ENCODE data around the gene PRKACB.

Gene PRKACB

DNA sequence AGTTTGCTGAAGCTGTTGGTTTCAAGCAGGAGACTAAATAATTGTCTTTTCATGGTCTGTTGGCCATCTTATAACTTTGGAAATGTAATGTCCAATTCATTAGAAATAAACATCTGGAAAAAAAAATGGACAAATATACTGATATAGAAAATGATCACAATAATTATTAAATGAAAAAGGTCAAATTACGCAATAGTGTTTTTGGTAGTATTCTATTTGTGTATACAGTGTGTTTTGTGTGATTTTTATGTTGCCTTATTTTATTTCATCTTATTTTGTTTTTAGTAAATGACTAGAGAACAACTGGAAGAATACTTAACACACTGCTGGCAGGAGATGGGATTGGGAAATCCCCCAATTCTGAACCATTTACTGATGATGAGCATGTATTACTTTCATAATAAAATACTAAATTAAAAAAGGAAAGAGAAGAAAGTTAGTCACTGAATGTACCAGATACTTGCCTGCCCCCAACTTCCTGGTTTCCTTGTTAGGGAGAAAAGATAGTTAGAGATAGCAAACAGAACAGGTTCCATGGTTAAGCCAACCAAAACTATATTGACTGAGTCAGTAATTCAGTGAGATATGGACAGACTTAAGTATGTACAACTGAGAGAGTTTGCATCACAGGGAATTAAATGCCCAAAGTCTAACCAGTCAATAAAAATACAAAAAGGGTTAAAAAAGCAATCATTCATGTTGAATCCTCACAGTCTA lies 133.4 kb downstream of the PRKACB start:
- no peaks in the 10 kb centered on the region for H3K79me2 ChIP-seq (ENCODE audit: control insufficient read depth, insufficient read depth, low read length)
- no peak overlapping the region for H3K23ac ChIP-seq (ENCODE audit: low read length)
- no CpG with 5 or more reads among the region's 1 CpG for whole genome bisulfite sequencing (ENCODE audit: extremely low coverage, insufficient coverage, low lambda C conversion rate)

DNA sequence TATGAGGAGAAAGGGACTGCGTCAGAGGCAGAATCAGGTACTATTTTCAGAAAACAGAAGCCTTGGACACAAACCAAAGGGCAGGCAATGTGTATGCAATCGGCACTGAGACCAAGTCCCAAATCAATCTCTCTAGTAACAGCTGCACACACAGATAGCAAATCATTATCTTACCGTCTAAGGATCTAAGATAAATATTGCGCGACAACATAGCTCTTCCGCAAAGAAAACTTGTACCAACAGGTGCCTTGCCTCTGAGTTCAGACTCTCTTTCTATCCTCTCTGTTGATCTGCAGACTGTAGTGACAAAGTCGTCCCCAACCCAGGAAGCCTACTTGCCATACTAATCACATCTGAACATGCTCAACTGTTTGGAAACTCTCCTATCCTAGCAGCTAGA lies 134.8 kb downstream of the PRKACB start:
- Histone ChIP-seq H2BK5ac (ENCODE audit: low read length) (no peak overlapping the region), H3K4me3 (ENCODE audit: low read length) (no peak overlapping the region), H3K9ac (ENCODE audit: low read length) (no peak overlapping the region), H3K79me2 (ENCODE audit: control insufficient read depth, insufficient read depth, low read length) (no peaks in the 10 kb centered on the region), H4K5ac (ENCODE audit: low read length) (no peak overlapping the region), H3K4me2 (ENCODE audit: low read length) (no peak overlapping the region), H3K27ac (ENCODE audit: low read depth, low read length) (no peak overlapping the region), H3K23ac (ENCODE audit: low read length) (no peak overlapping the region), H3K27me3 (ENCODE audit: insufficient read depth, low read length, poor library complexity) (no peaks in the 10 kb centered on the region), H2BK120ac (ENCODE audit: low read depth, low read length) (no peak overlapping the region), H3K79me1 (ENCODE audit: low read length) (no peaks in the 10 kb centered on the region), H3K18ac (ENCODE audit: low read length) (no peak overlapping the region), H2AK5ac (ENCODE audit: low read length) (no peak overlapping the region), H3K4ac (ENCODE audit: low read depth, low read length) (no peak overlapping the region), H3K36me3 (ENCODE audit: control insufficient read depth, insufficient read depth, low read length) (no peaks in the 10 kb centered on the region), H3K4me1 (ENCODE audit: control insufficient read depth, low read depth, low read length) (no peaks in the 10 kb centered on the region), H2BK15ac (replicated peaks; ENCODE audit: low read depth) (no peak overlapping the region), H4K8ac (ENCODE audit: low read depth, low read length) (no peak overlapping the region), H3K56ac (ENCODE audit: low read length) (no peak overlapping the region)
- no CpG with 5 or more reads among the region's 7 CpGs for WGBS (ENCODE audit: extremely low coverage, insufficient coverage, low lambda C conversion rate)
- DNase-seq, result no peak

More for the DNA sequence above, 133.4 kb downstream of the PRKACB start:
- Histone ChIP-seq H4K5ac (ENCODE audit: low read length) (no peak overlapping the region), H3K4me3 (ENCODE audit: low read length) (no peak overlapping the region), H3K4me2 (ENCODE audit: low read length) (no peak overlapping the region), H4K8ac (ENCODE audit: low read depth, low read length) (no peak overlapping the region), H3K79me1 (ENCODE audit: low read length) (no peaks in the 10 kb centered on the region), H3K4ac (ENCODE audit: low read depth, low read length) (no peak overlapping the region), H3K27ac (ENCODE audit: low read depth, low read length) (no peak overlapping the region), H2AK5ac (ENCODE audit: low read length) (no peak overlapping the region), H3K56ac (ENCODE audit: low read length) (no peak overlapping the region), H2BK120ac (ENCODE audit: low read depth, low read length) (no peak overlapping the region), H3K36me3 (ENCODE audit: control insufficient read depth, insufficient read depth, low read length) (no peaks in the 10 kb centered on the region), H2BK5ac (ENCODE audit: low read length) (no peak overlapping the region), H3K27me3 (ENCODE audit: insufficient read depth, low read length, poor library complexity) (no peaks in the 10 kb centered on the region), H3K4me1 (ENCODE audit: control insufficient read depth, low read depth, low read length) (no peaks in the 10 kb centered on the region), H2BK15ac (replicated peaks; ENCODE audit: low read depth) (no peak overlapping the region), H3K18ac (ENCODE audit: low read length) (no peak overlapping the region), H3K9ac (ENCODE audit: low read length) (no peak overlapping the region)
- DNase-seq, result no peak

DNA sequence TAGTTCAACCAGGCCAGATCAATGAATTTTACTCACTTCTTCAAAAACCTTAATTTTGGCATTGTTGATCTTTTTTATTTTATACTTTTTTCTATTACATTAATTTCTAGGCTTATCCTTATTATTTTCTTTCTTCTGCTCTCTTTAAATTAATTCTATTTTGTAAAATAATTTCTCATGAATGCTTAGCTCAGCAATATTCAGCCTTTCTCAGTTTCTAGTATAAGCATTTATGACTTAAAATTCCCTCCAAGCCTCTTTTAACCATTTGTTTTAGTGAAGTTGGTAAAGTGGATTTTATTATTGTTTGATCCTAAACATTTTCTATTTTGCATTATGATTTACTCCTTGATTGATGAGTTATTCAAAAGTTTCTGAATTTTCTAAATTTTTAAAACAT lies 136.8 kb downstream of the PRKACB start:
- H3K4ac ChIP-seq (ENCODE audit: low read depth, low read length), result no peak overlapping the region
- no peak overlapping the region for H4K5ac ChIP-seq (ENCODE audit: low read length)
- H3K4me3 ChIP-seq (ENCODE audit: low read length), result no peak overlapping the region
- no peak for DNase-seq
- no peak overlapping the region for H3K9ac ChIP-seq (ENCODE audit: low read length)
- H2BK15ac ChIP-seq (replicated peaks; ENCODE audit: low read depth), result no peak overlapping the region
- H3K4me1 ChIP-seq (ENCODE audit: control insufficient read depth, low read depth, low read length), result no peaks in the 10 kb centered on the region
- H3K23ac ChIP-seq (ENCODE audit: low read length), result no peak overlapping the region
- H3K27ac ChIP-seq (ENCODE audit: low read depth, low read length), result no peak overlapping the region
- H2BK120ac ChIP-seq (ENCODE audit: low read depth, low read length), result no peak overlapping the region
- no peaks in the 10 kb centered on the region for H3K27me3 ChIP-seq (ENCODE audit: insufficient read depth, low read length, poor library complexity)
- no peaks in the 10 kb centered on the region for H3K79me2 ChIP-seq (ENCODE audit: control insufficient read depth, insufficient read depth, low read length)
- no peak overlapping the region for H3K56ac ChIP-seq (ENCODE audit: low read length)
- no peaks in the 10 kb centered on the region for H3K36me3 ChIP-seq (ENCODE audit: control insufficient read depth, insufficient read depth, low read length)
- no peak overlapping the region for H3K18ac ChIP-seq (ENCODE audit: low read length)
- no peak overlapping the region for H2AK5ac ChIP-seq (ENCODE audit: low read length)
- no peak overlapping the region for H4K8ac ChIP-seq (ENCODE audit: low read depth, low read length)
- H3K79me1 ChIP-seq (ENCODE audit: low read length), result no peaks in the 10 kb centered on the region
- H2BK5ac ChIP-seq (ENCODE audit: low read length), result no peak overlapping the region
- H3K4me2 ChIP-seq (ENCODE audit: low read length), result no peak overlapping the region

DNA sequence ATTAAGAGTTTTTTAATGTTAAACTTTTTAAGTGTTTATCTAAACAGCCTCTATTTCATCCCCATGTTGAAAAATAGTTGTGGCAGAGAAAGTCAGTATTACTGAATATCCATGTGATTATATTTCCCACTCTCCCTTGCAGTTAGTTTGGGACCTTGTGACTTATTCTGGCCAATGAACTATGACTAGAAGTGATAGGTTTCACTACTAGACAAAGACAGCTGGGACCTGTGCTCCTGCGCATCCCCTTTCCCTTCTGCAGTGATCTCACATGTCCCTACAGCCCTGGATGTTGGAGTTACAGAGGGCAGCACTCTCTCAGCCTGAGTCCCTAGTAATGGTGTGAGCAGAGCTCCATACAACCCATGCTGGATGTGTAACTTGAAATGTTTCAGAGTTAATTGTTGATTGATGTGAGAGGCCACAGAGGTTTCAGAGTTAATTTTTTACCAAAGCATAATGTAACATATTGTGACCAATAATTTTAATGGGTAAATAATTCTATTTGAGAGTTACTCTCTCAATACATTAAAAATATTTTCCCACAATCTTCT lies 138.8 kb downstream of the PRKACB start:
- H2BK5ac ChIP-seq (ENCODE audit: low read length), result no peak overlapping the region
- H3K4me2 ChIP-seq (ENCODE audit: low read length), result no peak overlapping the region
- H3K79me1 ChIP-seq (ENCODE audit: low read length), result no peaks in the 10 kb centered on the region
- H3K18ac ChIP-seq (ENCODE audit: low read length), result no peak overlapping the region
- H4K8ac ChIP-seq (ENCODE audit: low read depth, low read length), result no peak overlapping the region
- DNase-seq, result no peak
- H3K4me3 ChIP-seq (ENCODE audit: low read length), result no peak overlapping the region
- no peaks in the 10 kb centered on the region for H3K36me3 ChIP-seq (ENCODE audit: control insufficient read depth, insufficient read depth, low read length)
- H3K27me3 ChIP-seq (ENCODE audit: insufficient read depth, low read length, poor library complexity), result no peaks in the 10 kb centered on the region
- no peak overlapping the region for H2AK5ac ChIP-seq (ENCODE audit: low read length)
- no peak overlapping the region for H3K27ac ChIP-seq (ENCODE audit: low read depth, low read length)
- no peak overlapping the region for H3K9ac ChIP-seq (ENCODE audit: low read length)
- no peaks in the 10 kb centered on the region for H3K4me1 ChIP-seq (ENCODE audit: control insufficient read depth, low read depth, low read length)
- no peak overlapping the region for H4K5ac ChIP-seq (ENCODE audit: low read length)
- no CpG with 5 or more reads among the region's 1 CpG for WGBS (ENCODE audit: extremely low coverage, insufficient coverage, low lambda C conversion rate)
- no peak overlapping the region for H3K56ac ChIP-seq (ENCODE audit: low read length)
- no peak overlapping the region for H2BK15ac ChIP-seq (replicated peaks; ENCODE audit: low read depth)
- no peak overlapping the region for H3K4ac ChIP-seq (ENCODE audit: low read depth, low read length)
- H3K79me2 ChIP-seq (ENCODE audit: control insufficient read depth, insufficient read depth, low read length), result no peaks in the 10 kb centered on the region
- no peak overlapping the region for H2BK120ac ChIP-seq (ENCODE audit: low read depth, low read length)
- H3K23ac ChIP-seq (ENCODE audit: low read length), result no peak overlapping the region

DNA sequence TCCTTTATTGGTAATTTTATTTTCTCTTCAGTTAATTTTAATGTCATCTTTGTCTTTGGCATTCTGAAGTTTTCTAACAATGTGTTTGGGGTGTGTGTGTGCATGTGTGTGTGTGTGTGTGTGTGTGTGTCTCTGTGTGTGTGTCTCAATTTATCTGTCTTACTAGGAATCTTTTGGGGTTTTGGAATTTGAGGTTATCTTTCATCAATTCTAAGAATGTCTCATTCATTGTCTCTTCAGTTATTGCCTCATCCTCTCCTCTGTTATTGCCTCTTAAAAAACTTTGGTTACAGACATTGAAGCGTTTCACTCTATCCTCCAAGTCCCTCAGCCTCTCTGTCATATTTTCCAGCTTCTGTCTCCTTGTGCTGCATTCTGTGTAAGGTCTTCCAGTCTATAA lies 139.3 kb downstream of the PRKACB start:
- no peak for DNase-seq
- Histone ChIP-seq H3K4me3 (ENCODE audit: low read length) (no peak overlapping the region), H3K9ac (ENCODE audit: low read length) (no peak overlapping the region)

DNA sequence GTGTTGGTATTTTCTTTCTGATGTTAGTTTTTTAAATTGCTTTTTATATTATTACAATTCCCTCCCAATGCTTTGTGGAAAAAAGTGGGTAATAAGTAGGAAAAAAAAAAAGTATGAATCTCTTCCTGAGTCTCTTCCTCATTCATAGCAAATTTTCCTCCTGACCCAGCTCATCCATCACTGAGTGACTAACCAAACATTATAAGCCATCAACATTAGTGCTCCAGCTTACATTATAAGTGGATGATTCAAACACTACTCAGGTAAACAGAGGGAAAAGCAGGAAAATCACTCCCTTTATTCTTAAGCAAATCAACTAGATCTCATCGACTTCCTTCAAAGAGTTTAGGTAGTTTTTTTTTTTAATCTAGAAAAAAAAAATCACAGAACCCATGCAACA lies 142.0 kb downstream of the PRKACB start:
- Histone ChIP-seq H3K27me3 (ENCODE audit: insufficient read depth, low read length, poor library complexity) (no peaks in the 10 kb centered on the region), H3K4me2 (ENCODE audit: low read length) (no peak overlapping the region), H3K79me1 (ENCODE audit: low read length) (no peaks in the 10 kb centered on the region), H3K18ac (ENCODE audit: low read length) (no peak overlapping the region), H4K5ac (ENCODE audit: low read length) (no peak overlapping the region), H2AK5ac (ENCODE audit: low read length) (no peak overlapping the region), H3K4me1 (ENCODE audit: control insufficient read depth, low read depth, low read length) (no peaks in the 10 kb centered on the region), H3K4ac (ENCODE audit: low read depth, low read length) (no peak overlapping the region), H2BK15ac (replicated peaks; ENCODE audit: low read depth) (no peak overlapping the region), H4K8ac (ENCODE audit: low read depth, low read length) (no peak overlapping the region), H2BK120ac (ENCODE audit: low read depth, low read length) (no peak overlapping the region), H3K23ac (ENCODE audit: low read length) (no peak overlapping the region), H2BK5ac (ENCODE audit: low read length) (no peak overlapping the region), H3K36me3 (ENCODE audit: control insufficient read depth, insufficient read depth, low read length) (no peaks in the 10 kb centered on the region), H3K56ac (ENCODE audit: low read length) (no peak overlapping the region), H3K4me3 (ENCODE audit: low read length) (no peak overlapping the region), H3K27ac (ENCODE audit: low read depth, low read length) (no peak overlapping the region), H3K9ac (ENCODE audit: low read length) (no peak overlapping the region), H3K79me2 (ENCODE audit: control insufficient read depth, insufficient read depth, low read length) (no peaks in the 10 kb centered on the region)
- no CpG with 5 or more reads among the region's 1 CpG for WGBS (ENCODE audit: extremely low coverage, insufficient coverage, low lambda C conversion rate)
- no peak for DNase-seq

More for the DNA sequence above, 139.3 kb downstream of the PRKACB start:
- no peaks in the 10 kb centered on the region for H3K4me1 ChIP-seq (ENCODE audit: control insufficient read depth, low read depth, low read length)
- no CpG with 5 or more reads among the region's 1 CpG for WGBS (ENCODE audit: extremely low coverage, insufficient coverage, low lambda C conversion rate)
- H4K5ac ChIP-seq (ENCODE audit: low read length), result no peak overlapping the region
- H3K79me1 ChIP-seq (ENCODE audit: low read length), result no peaks in the 10 kb centered on the region
- no peak overlapping the region for H2AK5ac ChIP-seq (ENCODE audit: low read length)
- no peak overlapping the region for H3K56ac ChIP-seq (ENCODE audit: low read length)
- no peak overlapping the region for H3K27ac ChIP-seq (ENCODE audit: low read depth, low read length)
- H3K4me2 ChIP-seq (ENCODE audit: low read length), result no peak overlapping the region
- H3K79me2 ChIP-seq (ENCODE audit: control insufficient read depth, insufficient read depth, low read length), result no peaks in the 10 kb centered on the region
- no peak overlapping the region for H3K23ac ChIP-seq (ENCODE audit: low read length)
- no peaks in the 10 kb centered on the region for H3K27me3 ChIP-seq (ENCODE audit: insufficient read depth, low read length, poor library complexity)
- H3K36me3 ChIP-seq (ENCODE audit: control insufficient read depth, insufficient read depth, low read length), result no peaks in the 10 kb centered on the region
- H2BK15ac ChIP-seq (replicated peaks; ENCODE audit: low read depth), result no peak overlapping the region
- H2BK5ac ChIP-seq (ENCODE audit: low read length), result no peak overlapping the region
- H4K8ac ChIP-seq (ENCODE audit: low read depth, low read length), result no peak overlapping the region
- no peak overlapping the region for H2BK120ac ChIP-seq (ENCODE audit: low read depth, low read length)
- H3K18ac ChIP-seq (ENCODE audit: low read length), result no peak overlapping the region
- H3K4ac ChIP-seq (ENCODE audit: low read depth, low read length), result no peak overlapping the region

All from mesendoderm (in vitro differentiated cells).